Calu3 (cell line): ENCODE measurements around the gene DNMT3B. TPM values are rescaled to one million over a fixed set of nuclear protein-coding genes. Genes with fewer than 3 reads are reported as not detected.

ENCODE experiments used
- BruUV-seq: library from RNA; stranded (reverse); fragments of 400-500 nt; replicated peaks from 2 replicates; lab custom pipeline; 2021; lab: Mats Ljungman, UMichigan
- CTCF ChIA-PET: fragments of 300-600 bp; sonication (Branson Sonifier 250); formaldehyde crosslinking; loops from one replicate; lab custom pipeline; 2022; ENCODE audit warnings: antibody characterized with exemption; lab: Charles Lee
- DNase-seq: peaks from one replicate; pipeline ENCODE4 v3.0.0; 2022
- H3K27ac Mint-ChIP-seq: one replicate; pipeline ENCODE4 v1.8.0; 2022; ENCODE audit warnings: mixed read lengths; ENCODE audit not compliant: unreplicated experiment
- H3K27me3 Mint-ChIP-seq: one replicate; pipeline ENCODE4 v1.8.0; 2022; ENCODE audit warnings: mixed read lengths; ENCODE audit not compliant: unreplicated experiment
- H3K36me3 Mint-ChIP-seq: one replicate; pipeline ENCODE4 v1.8.0; 2022; ENCODE audit warnings: mild to moderate bottlenecking, moderate library complexity, mixed read lengths; ENCODE audit not compliant: insufficient read depth, unreplicated experiment
- H3K4me1 Mint-ChIP-seq: one replicate; pipeline ENCODE4 v1.8.0; 2022; ENCODE audit warnings: mild to moderate bottlenecking, low read depth, mixed read lengths; ENCODE audit not compliant: unreplicated experiment
- H3K4me3 Mint-ChIP-seq: one replicate; pipeline ENCODE4 v1.8.0; 2022; ENCODE audit warnings: mild to moderate bottlenecking, low read depth, moderate library complexity, mixed read lengths; ENCODE audit not compliant: unreplicated experiment
- H3K9me3 Mint-ChIP-seq: one replicate; pipeline ENCODE4 v1.8.0; 2022; ENCODE audit warnings: low read depth, mixed read lengths; ENCODE audit not compliant: unreplicated experiment
- intact Hi-C: fragments of 100-400 bp; cut with micrococcal nuclease; formaldehyde crosslinking; loops from one replicate; pipeline ENCODE4 v1.10.0; 2022; ENCODE audit not compliant: unreplicated experiment
- total RNA-seq: library from RNA; stranded (reverse); gene quantifications from 2 replicates; pipeline ENCODE4 v1.2.3, GENCODE V29; 2022
- TF ChIP-seq, protein P1 (sequence below): fragments of 200-600 bp; IDR thresholded peaks from one replicate; pipeline ENCODE4 v1.8.0; 2022; ENCODE audit warnings: antibody characterized with exemption; ENCODE audit not compliant: unreplicated experiment

The DNMT3B gene
- total RNA-seq, 1 experiment from 2014 or later = 10.8 TPM

DNA sequence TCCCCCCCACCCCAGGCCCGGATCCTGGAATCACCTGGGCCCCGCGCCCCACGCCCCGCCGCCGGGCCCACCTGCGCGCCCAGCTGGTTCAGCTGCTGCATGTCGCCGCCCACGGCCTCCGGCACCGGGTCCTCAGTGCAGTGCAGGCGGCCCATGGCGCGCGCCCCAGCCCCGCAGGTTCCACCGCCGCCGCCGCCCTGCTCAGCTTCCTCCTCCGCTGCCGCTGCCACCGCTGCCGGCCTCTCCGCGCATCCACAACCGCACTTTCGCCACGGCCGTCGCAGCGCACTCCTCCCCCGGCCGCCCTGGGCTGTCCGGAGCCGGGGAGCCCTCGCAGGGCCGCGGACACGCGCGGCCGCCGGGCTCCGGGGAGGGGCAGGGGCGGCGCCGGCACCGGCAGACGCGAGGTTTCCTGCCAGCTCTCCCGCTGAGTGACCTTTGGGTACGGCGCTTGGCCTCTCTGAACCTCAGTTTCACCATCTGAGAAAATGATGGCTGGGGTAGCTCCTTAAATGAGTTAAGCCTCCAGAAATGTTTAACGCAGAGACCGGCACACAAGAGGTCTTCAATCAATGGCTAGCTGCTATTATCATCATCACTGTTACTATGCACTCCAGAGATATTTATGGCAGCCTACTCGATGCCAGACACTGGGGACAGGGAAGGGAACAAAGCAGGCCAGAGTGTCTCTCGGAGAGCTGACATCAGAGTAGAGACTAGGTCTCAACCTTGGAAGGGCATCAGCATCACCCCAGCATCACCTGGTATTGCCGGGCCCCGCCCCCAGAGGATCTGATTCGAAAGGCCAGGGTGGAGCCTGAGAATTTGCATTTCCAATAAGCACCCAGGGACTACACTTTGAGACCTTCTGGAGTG, 18.7 kb upstream of the DNMT3B start, which contains the start of gene COMMD7:
Gene COMMD7 (minus strand): TSS at position 231 of the 876 bp plus-strand sequence. CDS start 76 bp downstream, at position 155.
- Mint-ChIP-seq H3K27ac (peak within 1 kb of the TSS; percentile 81), H3K36me3 (peaks cover 27% of the 10 kb centered on the region), H3K4me1 (peaks cover 23% of the 10 kb centered on the region), H3K27me3 (no peaks in the 10 kb centered on the region), H3K9me3 (no peaks in the 10 kb centered on the region), H3K4me3 (peak within 1 kb of the TSS; percentile 94)
- TF ChIP-seq, protein P1, sequence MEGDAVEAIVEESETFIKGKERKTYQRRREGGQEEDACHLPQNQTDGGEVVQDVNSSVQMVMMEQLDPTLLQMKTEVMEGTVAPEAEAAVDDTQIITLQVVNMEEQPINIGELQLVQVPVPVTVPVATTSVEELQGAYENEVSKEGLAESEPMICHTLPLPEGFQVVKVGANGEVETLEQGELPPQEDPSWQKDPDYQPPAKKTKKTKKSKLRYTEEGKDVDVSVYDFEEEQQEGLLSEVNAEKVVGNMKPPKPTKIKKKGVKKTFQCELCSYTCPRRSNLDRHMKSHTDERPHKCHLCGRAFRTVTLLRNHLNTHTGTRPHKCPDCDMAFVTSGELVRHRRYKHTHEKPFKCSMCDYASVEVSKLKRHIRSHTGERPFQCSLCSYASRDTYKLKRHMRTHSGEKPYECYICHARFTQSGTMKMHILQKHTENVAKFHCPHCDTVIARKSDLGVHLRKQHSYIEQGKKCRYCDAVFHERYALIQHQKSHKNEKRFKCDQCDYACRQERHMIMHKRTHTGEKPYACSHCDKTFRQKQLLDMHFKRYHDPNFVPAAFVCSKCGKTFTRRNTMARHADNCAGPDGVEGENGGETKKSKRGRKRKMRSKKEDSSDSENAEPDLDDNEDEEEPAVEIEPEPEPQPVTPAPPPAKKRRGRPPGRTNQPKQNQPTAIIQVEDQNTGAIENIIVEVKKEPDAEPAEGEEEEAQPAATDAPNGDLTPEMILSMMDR = no peak
- CTCF ChIA-PET = interaction anchor here (0.6 to 2.6 kb wide), 6 partner anchors 12 to 87 kb away, joined by 3 to 15 read pairs (median 8); partner anchors contain the start of gene DNMT3B
- DNase-seq = peak; percentile 76
- intact Hi-C loops = no loop called here
- BruUV-seq = no TSS peak

DNA sequence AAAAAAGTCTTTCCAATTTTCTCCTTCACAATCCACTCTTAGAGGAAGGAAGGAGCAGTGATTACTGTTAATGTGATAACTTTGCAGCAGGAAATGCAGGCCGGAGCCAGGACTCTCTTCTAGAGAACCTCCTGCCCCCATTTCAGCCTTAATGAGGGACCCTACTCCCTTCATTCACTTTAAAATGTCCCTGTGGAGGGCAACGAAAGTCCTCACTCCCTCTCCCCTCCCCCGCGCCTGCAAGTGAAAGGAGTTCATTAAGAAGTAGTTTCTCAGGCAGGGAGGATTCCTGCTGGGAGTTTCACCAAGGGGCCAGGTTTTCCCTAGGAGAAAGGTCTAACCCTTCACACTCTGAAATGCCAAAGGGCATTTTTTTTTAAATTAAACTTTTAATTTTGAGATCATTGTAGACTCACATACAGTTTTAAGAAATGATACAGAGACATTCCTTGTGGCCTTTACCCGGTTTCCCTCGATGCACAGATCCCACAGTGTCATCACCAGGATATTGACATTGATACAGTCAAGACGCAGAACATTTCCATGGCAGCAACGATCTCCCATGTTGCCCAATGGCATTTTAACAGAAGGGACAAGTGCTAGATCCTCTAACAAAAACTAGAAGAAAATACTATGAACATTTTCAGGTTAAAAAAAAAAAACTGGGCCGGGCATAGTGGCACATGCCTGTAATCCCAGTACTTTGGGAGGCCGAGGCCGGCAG, 12.1 kb upstream of the DNMT3B start:
- Mint-ChIP-seq H3K36me3 (peaks cover 1% of the 10 kb centered on the region), H3K9me3 (no peaks in the 10 kb centered on the region), H3K4me3 (no peak overlapping the region), H3K4me1 (peaks cover 10% of the 10 kb centered on the region), H3K27ac (no peak overlapping the region), H3K27me3 (no peaks in the 10 kb centered on the region)
- TF ChIP-seq, protein P1 = no peak
- no TSS peak for BruUV-seq
- intact Hi-C loops = no loop called here
- CTCF ChIA-PET = no interaction called here
- DNase-seq = no peak

DNA sequence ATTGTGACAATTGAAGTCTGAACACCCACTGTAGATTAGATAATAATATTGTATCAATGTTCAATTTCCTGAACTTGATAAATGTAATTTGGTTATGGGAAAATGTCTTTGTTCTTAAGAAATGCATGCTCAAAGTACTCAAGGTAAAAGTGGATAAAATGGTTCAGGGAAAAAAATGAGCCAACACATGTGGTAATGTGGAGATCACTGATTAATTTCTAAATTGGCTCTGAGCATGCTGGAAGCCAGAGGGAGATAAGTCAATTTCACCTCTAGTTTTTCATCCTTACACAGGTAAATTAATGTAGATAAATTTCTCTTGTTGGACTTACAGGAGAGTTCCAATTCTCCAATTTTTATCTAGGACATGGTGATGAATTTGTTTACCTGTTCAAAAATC, 10.9 kb upstream of the DNMT3B start:
- DNase-seq = no peak
- no peaks in the 10 kb centered on the region for H3K9me3 Mint-ChIP-seq
- no peaks in the 10 kb centered on the region for H3K27me3 Mint-ChIP-seq
- TF ChIP-seq, protein P1 = no peak
- CTCF ChIA-PET = no interaction called here
- no TSS peak for BruUV-seq
- H3K36me3 Mint-ChIP-seq = no peaks in the 10 kb centered on the region
- H3K4me1 Mint-ChIP-seq = peaks cover 8% of the 10 kb centered on the region
- no peak overlapping the region for H3K4me3 Mint-ChIP-seq
- no peak overlapping the region for H3K27ac Mint-ChIP-seq
- intact Hi-C loops = no loop called here

DNA sequence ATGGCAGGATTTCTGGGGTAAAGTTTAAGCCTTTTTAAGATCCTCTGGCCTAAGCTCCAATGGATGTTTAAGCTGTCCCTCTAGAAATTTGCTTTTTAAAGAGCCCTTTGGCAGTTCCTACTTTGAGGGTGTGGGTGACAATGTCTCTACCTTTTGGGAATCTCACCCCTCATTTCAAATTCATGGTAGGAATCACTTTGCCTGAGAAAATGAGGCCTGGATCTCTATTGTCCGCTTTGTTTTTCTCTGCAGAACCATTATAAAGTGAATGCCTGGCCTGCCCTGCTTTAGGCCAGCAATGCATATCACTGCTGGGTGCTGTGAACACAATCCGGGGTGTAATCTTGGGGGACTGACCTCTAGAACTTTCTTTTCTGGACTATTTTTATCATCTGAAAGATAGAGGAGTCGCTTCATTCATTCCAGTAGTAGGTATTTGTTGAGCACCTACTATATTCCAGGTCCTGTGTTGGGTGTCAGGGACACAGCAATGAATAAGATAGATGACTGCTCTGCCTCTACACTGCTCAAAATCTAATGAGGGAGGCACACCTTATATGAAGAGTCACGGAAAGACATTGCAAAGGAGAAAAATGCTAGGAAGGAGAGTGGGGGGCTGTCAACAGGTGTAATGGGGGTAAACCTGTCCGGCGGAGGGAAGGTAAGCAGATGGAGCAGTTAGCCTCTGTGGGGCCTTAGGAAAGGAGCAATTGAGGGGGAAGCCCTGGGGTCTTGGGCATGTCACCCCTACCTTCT, 10.3 kb upstream of the DNMT3B start:
- Mint-ChIP-seq H3K4me1 (peaks cover 8% of the 10 kb centered on the region), H3K9me3 (no peaks in the 10 kb centered on the region), H3K36me3 (no peaks in the 10 kb centered on the region), H3K27me3 (no peaks in the 10 kb centered on the region), H3K4me3 (no peak overlapping the region), H3K27ac (no peak overlapping the region)
- CTCF ChIA-PET = no interaction called here
- intact Hi-C loops = no loop called here
- no TSS peak for BruUV-seq
- no peak for DNase-seq
- TF ChIP-seq, protein P1 = no peak
